NOMO-1 treated with dmso at 0.1 percent for 144 hours (cell line): ENCODE results near the gene SYNE2.

ENCODE experiments used
- DNase-seq: peaks from one replicate; lab custom pipeline; 2025; ENCODE audit not compliant: unreplicated experiment; lab: John Stamatoyannopoulos, UW

The SYNE2 gene

DNA sequence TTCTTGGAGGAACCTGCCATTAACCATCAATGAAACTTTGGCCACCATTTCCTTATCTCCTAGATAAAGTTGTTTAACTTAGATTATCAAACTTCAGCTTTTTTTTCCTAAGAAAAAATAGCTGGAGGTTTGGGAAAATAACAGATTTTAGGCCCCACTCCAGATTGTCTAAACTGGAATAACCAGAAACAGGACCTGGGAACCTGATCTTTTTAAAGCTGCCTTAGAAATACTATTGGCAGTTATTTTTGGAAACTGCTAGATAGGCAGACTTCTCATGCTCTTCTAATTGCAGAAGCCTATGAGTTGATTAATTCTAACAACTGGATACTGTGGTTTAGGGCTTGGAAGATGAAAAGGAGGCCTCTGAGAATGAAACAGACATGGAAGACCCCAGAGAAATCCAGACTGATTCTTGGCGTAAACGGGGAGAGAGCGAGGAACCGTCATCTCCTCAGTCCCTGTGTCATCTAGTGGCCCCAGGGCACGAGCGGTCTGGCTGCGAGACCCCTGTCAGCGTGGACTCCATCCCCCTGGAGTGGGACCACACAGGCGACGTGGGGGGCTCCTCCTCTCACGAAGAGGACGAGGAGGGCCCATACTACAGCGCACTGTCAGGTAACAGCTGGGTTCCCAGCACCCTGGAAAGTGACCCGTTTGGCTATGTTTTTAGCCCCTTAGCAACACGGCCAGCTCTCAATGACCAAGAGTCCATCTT, 361.2 kb downstream of the SYNE2 start:
- DNase-seq, result no peak

DNA sequence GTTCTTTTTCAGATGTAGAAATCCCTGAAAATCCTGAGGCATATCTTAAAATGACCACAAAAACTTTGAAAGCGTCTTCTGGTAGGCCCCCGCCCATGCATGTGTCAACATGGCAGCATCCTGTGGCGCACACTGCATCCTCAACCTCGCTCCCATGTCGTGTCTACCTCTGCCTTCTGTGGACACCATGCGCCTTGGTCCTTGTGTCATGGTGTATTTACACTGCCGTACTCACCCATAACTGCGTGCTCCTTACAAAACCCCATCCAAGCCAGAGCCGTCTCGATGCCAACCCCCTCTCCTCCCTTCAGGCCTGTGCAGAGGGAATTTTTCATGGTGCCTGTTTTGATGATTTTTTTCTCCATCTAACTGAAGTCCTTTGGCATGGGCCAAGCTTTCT, 362.5 kb downstream of the SYNE2 start:
- DNase-seq, result no peak

DNA sequence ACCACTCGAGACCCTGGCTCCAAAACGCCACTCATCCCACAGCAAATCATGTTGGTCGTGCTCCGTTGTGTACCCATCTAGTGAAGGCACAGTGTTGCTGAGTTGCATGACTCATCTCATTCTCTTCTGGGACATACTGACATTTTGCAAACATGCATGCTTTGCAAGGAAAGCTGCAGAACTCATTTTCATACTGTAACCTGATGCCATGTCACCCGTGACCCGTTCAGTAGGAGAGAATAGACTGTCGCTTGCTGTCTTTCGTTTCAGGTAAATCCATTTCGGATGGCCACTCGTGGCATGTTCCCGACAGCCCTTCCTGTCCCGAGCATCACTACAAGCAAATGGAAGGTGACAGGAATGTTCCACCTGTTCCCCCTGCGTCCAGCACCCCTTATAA, 363.2 kb downstream of the SYNE2 start:
- no peak for DNase-seq

DNA sequence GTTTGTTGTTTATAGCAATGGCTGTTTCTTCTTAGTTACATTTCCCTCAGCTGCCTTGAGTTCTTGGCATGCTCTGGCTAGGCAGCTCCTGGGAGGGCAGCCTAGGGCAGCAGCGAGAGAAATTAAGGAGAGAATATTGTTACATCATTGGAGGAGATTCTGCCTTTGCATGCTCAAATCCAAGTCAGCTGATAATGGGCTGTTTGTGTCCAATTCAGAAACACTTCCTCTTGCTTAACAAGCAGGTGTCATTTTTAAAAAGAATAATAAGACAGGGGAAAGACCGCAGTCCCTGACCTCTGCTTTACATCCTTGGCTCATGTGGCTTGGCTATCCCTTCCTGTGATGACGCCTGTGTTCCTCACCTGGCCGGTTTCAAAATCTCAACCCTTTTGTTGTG, 364.5 kb downstream of the SYNE2 start:
- DNase-seq, result no peak

DNA sequence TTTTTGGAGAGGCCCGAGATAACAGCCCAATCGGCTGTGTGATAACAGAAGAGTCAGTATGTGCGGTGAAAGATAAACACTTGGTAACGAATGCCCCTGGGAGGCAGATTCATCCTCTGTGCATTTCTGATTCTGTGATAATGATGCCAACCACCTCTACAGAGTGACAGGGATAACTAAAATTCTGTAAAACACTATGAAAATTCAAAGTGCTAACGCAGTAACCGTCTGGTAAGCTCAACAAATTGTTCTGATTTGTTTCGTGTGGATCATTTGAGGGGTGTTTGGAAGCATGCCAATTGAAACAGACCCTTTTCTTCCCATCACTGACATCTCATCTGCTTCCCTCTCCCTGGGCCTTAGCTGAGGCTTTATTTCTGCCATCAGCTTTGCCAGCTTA, 365.0 kb downstream of the SYNE2 start:
- DNase-seq, result no peak

DNA sequence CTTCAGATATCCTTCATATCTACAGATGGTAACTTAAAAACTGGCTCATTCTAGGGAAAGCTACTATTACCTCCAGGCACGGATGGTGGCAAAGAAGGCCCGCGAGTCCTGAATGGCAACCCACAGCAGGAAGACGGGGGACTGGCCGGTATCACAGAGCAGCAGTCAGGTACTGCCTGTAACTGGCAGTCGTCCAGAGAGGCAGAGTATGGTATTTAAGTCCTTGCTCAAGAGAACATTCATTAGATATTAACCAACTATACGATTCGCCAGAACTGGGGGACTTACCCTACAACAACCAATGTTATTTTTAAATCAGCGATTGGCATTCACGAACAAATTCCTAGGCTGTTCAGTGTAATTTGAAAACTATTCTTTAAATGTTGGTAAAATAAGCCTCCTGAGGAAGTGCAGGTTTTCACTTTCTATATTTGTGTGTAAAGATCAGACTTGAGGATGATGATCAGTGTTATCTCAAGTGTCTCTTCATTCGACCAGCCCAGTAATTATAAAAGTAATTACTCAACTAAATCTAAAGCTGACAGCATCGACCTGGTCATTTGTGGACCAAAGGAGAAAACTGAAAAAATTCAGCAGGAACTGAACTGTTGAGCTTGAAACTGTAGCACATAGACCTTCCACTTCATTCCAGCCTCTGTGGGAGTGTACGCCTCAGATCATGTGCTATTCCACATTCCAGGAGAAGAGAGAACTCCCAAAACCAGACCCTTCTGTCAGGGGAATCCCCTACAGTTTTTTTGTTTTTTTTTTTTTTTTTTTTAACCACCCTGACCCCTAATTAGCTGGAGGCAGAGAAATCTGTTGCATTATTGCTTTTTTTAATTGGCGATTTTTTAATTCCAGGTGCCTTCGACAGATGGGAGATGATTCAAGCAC, 365.8 kb downstream of the SYNE2 start:
- no peak for DNase-seq

DNA sequence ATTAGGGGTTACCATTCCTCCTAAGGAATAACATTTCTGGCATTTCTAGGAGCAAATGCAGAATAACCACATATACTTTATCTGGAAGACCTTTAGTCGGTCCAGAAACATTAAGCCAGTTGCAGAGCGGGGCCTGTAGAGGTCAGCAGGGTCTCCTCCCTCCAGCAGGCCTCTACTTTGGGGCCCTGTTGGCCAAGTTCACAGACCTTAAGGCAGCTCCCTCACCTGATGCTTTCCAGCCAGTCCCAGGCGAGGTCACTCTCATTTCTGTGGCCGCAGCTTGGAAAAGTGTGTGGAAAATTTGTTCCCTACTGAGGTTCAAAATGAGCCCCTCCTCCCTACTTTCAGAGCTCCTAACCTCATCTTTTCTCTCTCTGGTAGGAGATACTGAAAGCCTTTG, 367.3 kb downstream of the SYNE2 start:
- DNase-seq, result no peak

DNA sequence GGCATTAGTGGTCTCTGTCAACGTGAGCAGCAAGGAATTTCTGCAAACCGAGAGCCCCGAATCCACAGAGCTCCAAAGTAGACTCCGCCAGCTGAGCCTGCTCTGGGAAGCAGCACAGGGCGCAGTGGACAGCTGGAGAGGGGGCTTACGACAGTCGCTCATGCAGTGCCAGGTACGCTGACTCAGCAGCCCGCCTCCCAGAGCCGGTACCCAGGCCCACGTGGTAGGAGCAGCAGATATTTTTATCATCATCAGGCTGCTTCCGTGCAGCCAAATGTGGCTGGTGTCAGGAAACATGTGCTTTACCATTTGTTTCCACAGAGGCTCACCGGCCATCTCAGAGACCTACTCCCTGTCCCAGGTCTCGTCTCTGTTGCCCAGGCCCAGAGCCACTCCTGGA, 367.7 kb downstream of the SYNE2 start:
- DNase-seq, result no peak

DNA sequence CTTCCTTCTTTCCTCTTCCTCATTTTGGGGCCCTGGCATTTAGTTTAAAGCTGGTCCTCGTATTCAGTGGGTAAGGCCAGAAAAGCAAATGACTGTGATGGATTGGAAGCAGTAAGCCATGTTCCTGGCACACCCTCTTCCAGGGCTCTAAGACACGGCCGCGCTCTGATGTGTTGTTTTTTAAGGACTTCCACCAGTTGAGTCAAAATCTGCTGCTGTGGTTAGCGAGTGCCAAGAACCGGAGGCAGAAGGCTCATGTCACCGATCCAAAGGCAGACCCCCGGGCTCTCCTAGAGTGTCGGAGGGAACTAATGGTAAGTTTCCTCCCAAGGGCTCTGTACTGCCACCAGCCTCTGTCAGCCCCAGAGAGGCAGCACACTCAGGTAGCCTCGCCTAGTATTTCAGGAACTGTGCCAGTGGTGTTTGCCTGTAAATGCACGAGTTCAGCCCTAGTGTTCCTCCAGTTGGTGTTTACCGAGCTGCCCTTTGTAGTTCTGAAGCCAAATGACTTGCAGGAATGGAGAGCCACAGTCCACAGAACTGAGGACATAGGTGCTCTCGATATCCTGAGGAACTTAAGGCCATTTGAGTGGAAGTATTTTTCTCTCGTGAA, 368.7 kb downstream of the SYNE2 start:
- no peak for DNase-seq

DNA sequence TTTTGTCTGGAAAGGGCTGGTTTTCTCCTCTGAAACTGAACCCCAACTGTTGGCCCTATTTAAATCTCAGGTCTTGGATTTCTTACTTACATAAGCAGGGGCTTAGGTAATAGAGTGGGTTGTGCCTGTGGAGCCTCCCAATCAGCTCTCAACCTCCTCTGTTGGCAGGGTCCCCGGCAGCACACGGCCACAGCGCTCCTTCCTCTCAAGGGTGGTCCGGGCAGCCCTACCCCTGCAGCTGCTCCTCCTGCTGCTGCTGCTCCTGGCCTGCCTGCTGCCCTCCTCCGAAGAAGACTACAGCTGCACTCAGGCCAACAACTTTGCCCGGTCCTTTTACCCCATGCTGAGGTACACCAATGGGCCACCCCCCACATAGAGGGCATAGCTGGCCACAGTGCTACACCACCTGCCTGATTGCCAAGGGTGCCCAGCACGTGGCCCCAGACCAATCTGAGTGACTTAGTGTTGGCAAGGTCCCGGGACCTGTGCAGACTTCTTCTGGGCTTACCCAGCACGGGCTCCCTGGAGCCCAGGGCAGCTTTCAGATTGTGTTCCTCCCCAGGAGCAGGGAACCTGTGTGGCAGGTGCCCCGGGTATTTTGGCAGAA, 372.4 kb downstream of the SYNE2 start:
- no peak for DNase-seq

DNA sequence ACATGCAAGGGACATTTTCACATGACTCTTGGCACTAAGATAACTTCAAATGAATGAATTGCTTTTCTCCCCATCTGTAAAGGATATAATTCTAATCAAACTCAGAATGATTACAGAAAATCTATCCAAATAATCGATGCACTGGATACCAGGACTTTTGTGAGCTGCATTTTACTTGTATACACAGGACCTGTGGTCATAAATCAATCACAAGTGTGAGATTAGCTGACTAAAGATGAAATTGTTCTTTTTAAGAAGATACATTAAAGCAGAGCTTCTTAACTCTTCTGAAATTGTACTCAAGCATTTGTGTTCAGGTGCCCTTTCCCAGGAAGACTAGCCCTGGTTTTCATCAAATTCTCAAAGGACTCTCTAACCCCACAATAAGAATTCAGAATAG, 375.1 kb downstream of the SYNE2 start:
- no peak for DNase-seq

DNA sequence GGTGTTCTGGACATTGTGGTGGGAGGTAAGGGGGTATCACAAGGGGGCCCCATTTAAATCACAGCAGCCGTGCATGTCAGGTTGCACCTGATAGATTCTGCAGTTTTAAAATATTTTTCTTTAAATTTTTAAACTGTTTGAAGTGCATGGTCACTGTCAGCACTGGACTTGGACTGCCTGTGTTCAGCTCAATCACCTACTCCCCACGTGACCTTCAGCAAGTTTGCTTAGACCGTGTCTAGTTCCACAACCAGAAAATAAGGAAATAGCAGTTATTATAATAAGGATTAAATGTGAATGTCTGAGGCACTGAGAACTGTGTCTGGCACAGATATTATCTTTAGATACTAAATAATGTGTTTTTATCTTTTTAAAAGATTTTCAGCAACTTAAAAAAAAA, 376.7 kb downstream of the SYNE2 start:
- DNase-seq, result no peak

DNA sequence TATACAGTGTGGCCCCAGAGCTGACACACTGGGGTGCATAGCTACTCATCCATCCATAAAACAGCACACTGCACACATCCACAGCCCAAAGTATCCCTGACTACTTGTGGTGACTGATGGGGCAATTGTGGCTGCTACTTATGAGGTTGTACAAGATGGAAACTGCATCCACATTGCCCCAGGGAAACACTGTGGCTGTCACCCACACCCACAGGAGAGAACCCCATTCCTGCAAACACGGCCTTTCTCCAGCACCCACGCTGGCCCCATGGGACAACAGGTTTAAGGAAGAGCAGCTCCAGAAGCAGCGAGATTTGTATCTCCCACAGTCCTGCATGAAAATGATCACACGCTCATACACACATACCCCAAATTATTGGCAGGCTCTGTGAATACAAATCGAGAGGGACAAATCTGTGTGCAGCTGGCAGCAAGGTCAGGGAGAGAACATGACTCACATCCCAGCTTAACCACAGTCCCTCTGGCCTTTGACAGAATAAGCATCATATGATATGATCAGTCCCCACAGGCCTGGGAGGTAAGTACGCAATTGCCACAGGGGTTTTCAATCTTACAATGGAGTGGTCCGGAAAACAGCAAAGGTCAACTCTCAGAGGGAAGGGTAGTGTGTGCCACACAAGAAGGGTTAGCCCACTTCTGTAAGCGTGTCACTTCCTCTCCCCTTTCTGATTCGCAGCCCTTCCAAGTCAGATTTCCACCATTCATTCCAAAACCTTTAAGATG, 379.5 kb downstream of the SYNE2 start:
- DNase-seq, result no peak

DNA sequence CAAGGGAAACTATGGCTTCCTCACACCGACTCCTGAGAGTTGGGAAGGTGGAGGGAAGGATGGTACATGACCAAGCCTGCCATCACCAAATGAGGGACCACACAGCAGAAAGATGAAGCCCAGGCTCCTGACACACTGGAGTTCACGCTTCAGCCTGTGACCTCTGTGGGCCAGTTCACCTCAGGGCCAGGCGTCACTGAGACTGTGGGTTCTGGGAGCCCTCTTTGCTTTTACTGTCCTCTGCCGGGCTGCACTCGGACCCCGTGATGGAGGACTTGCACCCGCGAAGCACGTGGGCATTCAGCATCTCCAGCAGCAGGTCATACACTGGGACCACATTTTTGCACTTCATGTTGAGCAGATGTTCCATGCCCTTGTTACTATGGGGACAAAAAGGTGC, 380.1 kb downstream of the SYNE2 start:
- DNase-seq, result no peak

DNA sequence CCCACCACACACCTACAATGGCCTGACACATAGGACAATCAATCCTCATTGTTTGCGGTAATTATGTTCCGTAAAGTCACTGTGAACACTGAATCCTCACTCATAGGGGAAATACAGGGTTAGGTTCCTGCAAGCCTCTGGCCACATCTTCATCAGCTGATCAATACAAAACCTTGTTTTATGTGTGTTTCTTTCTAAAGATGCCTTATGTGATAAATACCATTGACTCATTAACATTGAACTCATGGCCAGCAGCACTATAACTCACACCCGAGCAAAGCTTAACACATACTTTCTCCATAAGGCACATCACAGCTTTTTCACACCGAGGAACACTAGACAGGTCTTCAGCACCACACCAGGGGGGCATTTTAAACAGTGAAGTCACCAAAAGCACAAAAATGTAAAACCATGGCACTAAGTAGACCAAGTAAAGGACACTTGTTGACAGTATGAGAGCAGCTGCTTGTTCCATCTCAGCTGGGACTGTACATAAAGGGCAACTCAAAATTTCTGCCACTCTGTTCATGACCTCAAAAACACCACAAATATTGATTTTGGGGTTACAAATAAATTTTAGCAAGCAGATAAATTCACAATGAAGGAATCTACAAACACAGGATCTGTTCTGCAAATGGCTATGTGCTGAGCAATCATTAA, 380.9 kb downstream of the SYNE2 start:
- DNase-seq, result no peak

DNA sequence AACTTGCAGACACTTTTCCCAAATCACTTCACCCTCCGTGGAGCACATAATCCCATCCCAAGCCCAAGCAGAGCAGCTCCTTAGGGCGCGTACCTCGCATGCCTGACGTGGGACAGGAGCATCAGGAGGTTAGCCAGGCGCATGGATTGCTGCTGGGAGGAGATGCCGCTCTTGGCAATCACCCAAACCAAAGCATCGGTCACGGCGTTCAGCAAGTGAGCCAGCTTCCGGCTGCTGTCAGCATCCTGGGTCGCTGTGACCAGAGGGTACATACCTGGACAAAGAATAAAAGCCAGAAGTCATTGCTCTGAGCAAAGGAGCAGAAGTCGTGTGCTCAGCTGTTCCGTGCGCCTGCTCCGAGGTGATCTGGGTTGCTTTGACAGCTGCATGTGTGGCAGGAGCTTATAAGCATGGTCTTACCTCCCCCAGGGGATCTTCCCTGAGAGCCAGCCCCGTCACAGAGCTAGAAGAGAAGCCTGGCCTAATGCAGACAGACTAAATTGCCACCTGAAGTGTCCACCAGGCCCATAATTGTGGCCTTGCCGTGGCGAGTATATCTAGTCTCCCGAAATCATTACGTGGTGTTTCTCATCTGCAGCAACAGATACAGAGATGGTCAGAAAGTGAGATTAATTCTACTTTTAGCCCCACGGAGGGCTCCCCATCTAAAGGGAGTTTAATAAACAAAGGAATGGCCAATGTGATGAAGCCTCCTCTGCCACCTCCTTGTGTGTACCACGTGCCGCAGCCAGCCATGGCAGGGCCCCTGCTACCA, 382.3 kb downstream of the SYNE2 start:
- no peak for DNase-seq

DNA sequence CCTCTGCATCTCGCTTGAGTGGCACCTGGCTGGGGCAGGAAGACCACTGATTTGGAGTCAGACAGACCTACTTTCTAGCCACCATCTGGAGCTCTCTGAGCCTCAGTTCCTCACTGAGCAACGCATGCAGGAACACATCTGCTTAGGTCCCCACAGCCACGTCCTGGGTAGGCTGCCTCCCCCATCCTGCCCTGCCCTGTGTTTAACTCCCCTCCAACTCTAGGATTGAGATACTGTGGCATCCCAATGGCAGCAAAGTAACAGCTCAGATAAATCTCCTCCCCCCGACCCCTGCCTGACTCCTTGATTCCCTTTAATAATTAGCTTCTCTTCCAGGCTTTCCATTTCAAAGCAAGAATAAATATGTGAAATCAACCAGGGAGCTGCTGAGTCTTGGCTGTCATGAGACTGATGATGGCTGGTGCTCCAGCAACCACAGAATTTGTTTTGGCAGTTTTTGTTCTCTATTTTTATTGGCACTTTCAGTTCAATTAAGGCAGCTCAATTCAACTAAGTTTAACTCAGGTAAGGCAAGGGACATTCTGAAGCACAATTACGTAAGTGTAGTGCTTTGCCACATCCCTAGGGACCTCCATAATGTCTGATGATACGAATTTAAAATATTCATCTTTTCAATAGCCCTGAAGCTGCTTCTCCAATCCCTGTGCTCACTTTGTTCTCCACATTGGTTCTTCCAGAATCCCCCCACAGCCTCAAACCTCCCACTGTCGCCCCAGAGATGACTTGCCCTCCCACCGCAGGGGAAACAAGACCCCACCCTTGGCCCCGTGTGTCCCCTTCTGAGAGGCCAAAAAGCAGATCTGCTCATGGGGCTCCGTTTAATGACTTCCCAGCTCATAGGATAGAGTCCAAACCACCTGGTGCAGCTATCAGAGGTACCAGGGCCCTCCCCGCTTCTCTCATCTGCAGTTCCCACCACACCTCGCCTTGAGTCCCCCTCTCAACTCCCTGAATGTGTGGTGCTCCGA, 383.1 kb downstream of the SYNE2 start:
- no peak for DNase-seq

DNA sequence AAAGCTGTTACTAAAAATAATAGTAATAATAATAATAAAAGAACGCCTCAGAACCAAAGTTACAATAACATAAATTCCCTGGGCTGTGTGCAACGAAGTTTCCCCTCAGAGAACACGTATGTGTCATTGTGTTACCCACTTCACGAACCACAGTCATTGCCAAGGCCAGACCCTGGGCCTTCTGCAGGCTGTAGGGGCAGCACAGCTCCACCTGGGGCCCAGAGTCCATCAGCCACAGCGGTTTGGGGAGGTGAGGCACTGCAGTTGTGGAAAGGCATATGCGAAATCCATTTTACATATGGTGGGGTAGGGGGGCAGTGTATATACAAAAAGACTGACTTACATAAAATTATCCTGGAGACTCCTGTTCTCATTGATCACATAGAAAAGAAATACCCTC, 385.2 kb downstream of the SYNE2 start:
- DNase-seq, result no peak

DNA sequence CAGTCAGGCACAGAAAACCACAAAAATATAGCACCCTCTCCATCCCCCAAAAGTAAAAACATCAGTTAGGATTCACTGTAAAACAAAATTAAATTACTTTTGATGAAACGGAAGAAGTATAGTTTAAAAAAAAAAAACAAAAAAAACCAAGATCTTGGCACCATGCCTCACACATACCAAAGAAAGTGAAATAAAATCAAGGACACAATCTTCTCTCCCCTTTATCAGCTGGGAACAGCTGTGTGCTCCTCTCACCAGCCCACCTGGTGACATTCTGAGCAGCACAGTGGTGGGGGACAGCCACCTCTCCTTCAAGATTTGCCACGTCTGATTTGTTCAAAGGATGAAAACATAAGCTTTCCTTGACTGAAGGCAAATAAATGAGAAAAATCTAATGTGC, 385.8 kb downstream of the SYNE2 start:
- no peak for DNase-seq
